Activated CD4-positive, alpha-beta memory T cell treated with anti-CD3 and anti-CD28 coated beads, Interleukin-2, amount 10 ng/mL, durations not matched to agents 7 days and 5 days (primary cell): ENCODE results near the gene CWF19L2. TPM values are rescaled to one million over a fixed set of nuclear protein-coding genes. Genes with fewer than 3 reads are reported as not detected.

Experiments used
- CTCF ChIA-PET: fragments of 350-600 bp; sonication (Branson Sonifier 250); formaldehyde crosslinking; loops from one replicate; lab custom pipeline; 2021; ENCODE audit warnings: antibody characterized with exemption, inconsistent platforms; lab: Charles Lee
- POLR2A ChIA-PET: fragments of 350-600 bp; sonication (Branson Sonifier 250); formaldehyde crosslinking; loops from one replicate; lab custom pipeline; 2021; ENCODE audit warnings: antibody characterized with exemption; lab: Charles Lee
- DNase-seq: peaks from one replicate; pipeline ENCODE4 v3.0.0-alpha.2; 2020
- H3K27ac Mint-ChIP-seq: one replicate; pipeline ENCODE4 v1.8.0; 2021; ENCODE audit warnings: mild to moderate bottlenecking, mixed read lengths
- H3K27me3 Mint-ChIP-seq: one replicate; pipeline ENCODE4 v1.8.0; 2021; ENCODE audit warnings: mixed read lengths
- H3K36me3 Mint-ChIP-seq: one replicate; pipeline ENCODE4 v1.8.0; 2021; ENCODE audit warnings: low read depth, mixed read lengths
- H3K4me1 Mint-ChIP-seq: one replicate; pipeline ENCODE4 v1.8.0; 2021; ENCODE audit warnings: mixed read lengths
- H3K4me3 Mint-ChIP-seq: one replicate; pipeline ENCODE4 v1.8.0; 2021; ENCODE audit warnings: mild to moderate bottlenecking, mixed read lengths
- H3K9me3 Mint-ChIP-seq: one replicate; pipeline ENCODE4 v1.8.0; 2021; ENCODE audit warnings: mixed read lengths
- total RNA-seq, 2 experiments: library from RNA; stranded (reverse); gene quantifications; one replicate each; pipeline ENCODE4 v1.2.3, GENCODE V29; 2021

CWF19L2 gene
- total RNA-seq, 2 experiments from 2014 or later, result 12.3 to 14.2 TPM

- CTCF ChIA-PET, result no interaction called here
- no peak overlapping the region for H3K27ac Mint-ChIP-seq
- no peaks in the 10 kb centered on the region for H3K4me1 Mint-ChIP-seq
- H3K27me3 Mint-ChIP-seq, result no peaks in the 10 kb centered on the region
- peaks cover 9% of the 10 kb centered on the region for H3K36me3 Mint-ChIP-seq
- peaks cover 2% of the 10 kb centered on the region for H3K9me3 Mint-ChIP-seq
- POLR2A ChIA-PET, result no interaction called here
- DNase-seq, result no peak
- H3K4me3 Mint-ChIP-seq, result no peak overlapping the region
These were observed 102.8 kb downstream of the CWF19L2 start for GRCh38 chr11:107354780-107355179.

DNA sequence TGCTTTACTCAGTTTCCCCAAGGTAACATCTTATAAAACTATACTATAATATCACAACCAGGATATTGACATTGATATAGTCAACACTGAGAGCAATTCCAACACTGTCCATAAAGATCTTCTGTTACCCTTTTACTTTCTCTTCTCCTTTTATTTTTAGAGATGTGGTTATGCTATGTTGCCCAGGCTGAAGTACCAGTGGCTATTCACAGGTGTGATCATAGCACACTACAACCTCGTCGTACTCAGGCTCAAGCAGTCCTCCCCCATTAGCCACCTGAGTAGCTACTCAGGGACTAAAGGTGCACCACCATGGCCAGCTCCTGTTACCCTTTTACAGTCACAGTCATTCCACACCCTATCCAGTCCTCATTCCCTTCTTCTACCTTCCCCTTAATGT is 119.7 kb downstream of the CWF19L2 start:
- Mint-ChIP-seq H3K27ac (no peak overlapping the region), H3K36me3 (no peaks in the 10 kb centered on the region), H3K27me3 (no peaks in the 10 kb centered on the region), H3K4me3 (no peak overlapping the region), H3K4me1 (no peaks in the 10 kb centered on the region), H3K9me3 (no peaks in the 10 kb centered on the region)
- ChIA-PET POLR2A (no interaction called here), CTCF (no interaction called here)
- DNase-seq, result no peak

GRCh38 chr11:107331728-107332127 is 125.9 kb downstream of the CWF19L2 start:
- POLR2A ChIA-PET, result no interaction called here
- Mint-ChIP-seq H3K4me3 (no peak overlapping the region), H3K36me3 (peaks cover 15% of the 10 kb centered on the region), H3K27ac (no peak overlapping the region), H3K27me3 (no peaks in the 10 kb centered on the region), H3K9me3 (no peaks in the 10 kb centered on the region), H3K4me1 (no peaks in the 10 kb centered on the region)
- DNase-seq, result no peak
- CTCF ChIA-PET, result no interaction called here

GRCh38 chr11:107329164-107329563 is 128.5 kb downstream of the CWF19L2 start:
- no peak overlapping the region for H3K27ac Mint-ChIP-seq
- H3K27me3 Mint-ChIP-seq, result no peaks in the 10 kb centered on the region
- ChIA-PET CTCF (no interaction called here), POLR2A (no interaction called here)
- no peak overlapping the region for H3K4me3 Mint-ChIP-seq
- no peaks in the 10 kb centered on the region for H3K9me3 Mint-ChIP-seq
- no peaks in the 10 kb centered on the region for H3K4me1 Mint-ChIP-seq
- H3K36me3 Mint-ChIP-seq, result peaks cover 27% of the 10 kb centered on the region
- DNase-seq, result no peak

- POLR2A ChIA-PET, result no interaction called here
- CTCF ChIA-PET, result no interaction called here
- no peak overlapping the region for H3K4me3 Mint-ChIP-seq
- peaks cover 25% of the 10 kb centered on the region for H3K36me3 Mint-ChIP-seq
- peaks cover 5% of the 10 kb centered on the region for H3K9me3 Mint-ChIP-seq
- H3K4me1 Mint-ChIP-seq, result no peaks in the 10 kb centered on the region
- H3K27ac Mint-ChIP-seq, result no peak overlapping the region
- no peaks in the 10 kb centered on the region for H3K27me3 Mint-ChIP-seq
- no peak for DNase-seq
These were observed 141.2 kb downstream of the CWF19L2 start for GRCh38 chr11:107316426-107316825.

DNA sequence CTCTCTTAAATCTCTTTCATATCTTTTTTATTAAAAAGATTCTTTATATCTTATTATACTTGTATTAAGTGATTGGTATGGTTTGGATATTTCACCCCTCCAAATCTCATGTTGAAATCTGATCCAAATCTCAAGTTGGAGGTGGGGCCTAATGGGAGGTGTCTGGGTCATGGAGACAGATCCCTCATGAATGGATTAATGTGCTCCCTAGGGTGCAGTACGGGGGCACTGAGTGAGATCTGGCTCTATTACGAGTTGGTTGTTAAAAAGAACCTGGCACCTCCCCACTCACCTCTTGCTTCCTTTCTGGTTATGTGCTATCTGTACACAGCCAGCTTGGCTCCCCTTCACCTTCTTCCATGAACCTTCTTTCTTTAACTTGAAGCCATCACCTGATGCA is 149.6 kb downstream of the CWF19L2 start:
- Mint-ChIP-seq H3K9me3 (no peaks in the 10 kb centered on the region), H3K4me3 (no peak overlapping the region), H3K36me3 (peaks cover 23% of the 10 kb centered on the region), H3K27ac (no peak overlapping the region), H3K4me1 (no peaks in the 10 kb centered on the region), H3K27me3 (no peaks in the 10 kb centered on the region)
- ChIA-PET CTCF (no interaction called here), POLR2A (no interaction called here)
- DNase-seq, result no peak

- H3K9me3 Mint-ChIP-seq, result peaks cover 5% of the 10 kb centered on the region
- ChIA-PET POLR2A (no interaction called here), CTCF (no interaction called here)
- DNase-seq, result no peak
- no peak overlapping the region for H3K27ac Mint-ChIP-seq
- H3K27me3 Mint-ChIP-seq, result no peaks in the 10 kb centered on the region
- H3K4me1 Mint-ChIP-seq, result no peaks in the 10 kb centered on the region
- H3K4me3 Mint-ChIP-seq, result no peak overlapping the region
- H3K36me3 Mint-ChIP-seq, result peaks cover 34% of the 10 kb centered on the region
These were observed 155.7 kb downstream of the CWF19L2 start for GRCh38 chr11:107301878-107302277.

- ChIA-PET POLR2A (no interaction called here), CTCF (no interaction called here)
- Mint-ChIP-seq H3K9me3 (peaks cover 12% of the 10 kb centered on the region), H3K4me3 (no peak overlapping the region), H3K27ac (no peak overlapping the region), H3K36me3 (peaks cover 45% of the 10 kb centered on the region), H3K27me3 (no peaks in the 10 kb centered on the region), H3K4me1 (no peaks in the 10 kb centered on the region)
- DNase-seq, result no peak
These were observed 163.8 kb downstream of the CWF19L2 start for GRCh38 chr11:107293677-107294344.

DNA sequence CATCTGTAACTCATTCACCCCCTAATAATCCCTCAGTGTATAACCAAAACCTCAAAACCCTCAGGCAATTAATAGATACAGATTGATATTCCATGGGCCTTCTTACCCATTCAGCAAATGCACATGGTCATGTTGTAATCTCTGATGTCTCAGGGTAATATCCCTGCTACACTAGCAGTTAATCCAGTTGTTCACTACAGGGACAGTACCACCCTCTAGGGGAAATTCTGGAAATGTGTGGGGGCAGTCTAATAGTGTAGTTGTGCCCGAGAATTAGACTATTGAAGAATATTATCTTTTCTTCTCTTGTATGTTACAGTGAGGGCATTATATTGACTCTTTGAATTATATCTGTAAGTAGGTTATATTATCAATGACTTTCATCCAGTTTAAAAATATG is 175.4 kb downstream of the CWF19L2 start:
- ChIA-PET POLR2A (no interaction called here), CTCF (no interaction called here)
- Mint-ChIP-seq H3K9me3 (peaks cover 13% of the 10 kb centered on the region), H3K4me3 (no peak overlapping the region), H3K36me3 (no peaks in the 10 kb centered on the region), H3K27me3 (no peaks in the 10 kb centered on the region), H3K27ac (no peak overlapping the region), H3K4me1 (no peaks in the 10 kb centered on the region)
- no peak for DNase-seq

Other genes starting within 250 kb of the CWF19L2 start
- 1 to 10 TPM; 7.7 to 8.4 TPM for gene ALKBH8, start 107.9 kb upstream of the CWF19L2 start, total RNA-seq
- gene ELMOD1, start 133.3 kb upstream of the CWF19L2 start, total RNA-seq, result not detected